Sigmoid colon (tissue), 4 donors: ENCODE data around the gene UVRAG.

Source experiments
- CTCF ChIP-seq, 4 experiments: fragments of 450-650 bp in 3 of 4; fragments of 200-600 bp in 1 of 4; IDR thresholded peaks; one replicate each; pipeline ENCODE4 v1.5.1; 2016 to 2019; ENCODE audit warnings: antibody characterized with exemption in 4 of 4, mild to moderate bottlenecking in 3 of 4, moderate library complexity in 2 of 4
- EP300 ChIP-seq, 4 donors: sonication (generic); formaldehyde crosslinking; IDR thresholded peaks; one replicate each; pipeline ENCODE4 v1.6.1; 2017; ENCODE audit warnings: antibody characterized with exemption in 4 of 4
- POLR2A ChIP-seq, 2 donors: fragments of 450-650 bp; IDR thresholded peaks; one replicate each; pipeline ENCODE4 v1.6.1; 2016; ENCODE audit warnings: antibody characterized with exemption in 2 of 2, mild to moderate bottlenecking in 2 of 2, moderate library complexity in 2 of 2

GRCh38 chr11:76048763-76049162 lies 233.8 kb downstream of the UVRAG start:
- TF ChIP-seq CTCF (IDR thresholded peaks at IDR 0.05) (no peak), POLR2A (IDR thresholded peaks at IDR 0.05) (no peak), EP300 (IDR thresholded peaks at IDR 0.05) (no peak)
